GM21529 (cell line): Measurements from ENCODE around the gene SENP8.

Experiments used
- ATAC-seq: cut with Tn5 transposase; IDR thresholded peaks from one replicate; pipeline ENCODE4 v1.9.1; 2021; ENCODE audit not compliant: unreplicated experiment

The SENP8 gene

DNA sequence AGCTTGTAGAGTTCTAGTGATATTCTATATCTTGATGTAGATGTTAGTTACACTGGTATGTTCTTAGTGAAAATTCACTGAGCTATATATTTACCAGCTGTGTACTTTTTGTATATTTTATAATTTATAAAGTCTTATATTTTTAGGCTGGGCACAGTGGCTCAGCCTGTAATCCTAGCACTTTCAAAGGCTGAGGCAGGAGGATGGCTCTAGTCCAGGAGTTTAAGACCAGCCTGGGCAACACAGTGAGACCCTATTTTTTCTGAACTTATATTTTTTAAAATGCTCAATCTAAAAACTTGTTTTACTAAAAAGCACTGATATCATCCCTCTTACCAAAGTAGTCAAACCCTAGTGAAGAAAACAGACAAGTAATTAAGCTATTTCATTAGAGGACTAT lies 5.4 kb upstream of the SENP8 start:
- ATAC-seq: no peak

- ATAC-seq: no peak
Observed at GRCh38 chr15:72113347-72114031, 4.7 kb upstream of the SENP8 start.

GRCh38 chr15:72116731-72117485 lies 1.3 kb upstream of the SENP8 start:
- ATAC-seq: no peak

DNA sequence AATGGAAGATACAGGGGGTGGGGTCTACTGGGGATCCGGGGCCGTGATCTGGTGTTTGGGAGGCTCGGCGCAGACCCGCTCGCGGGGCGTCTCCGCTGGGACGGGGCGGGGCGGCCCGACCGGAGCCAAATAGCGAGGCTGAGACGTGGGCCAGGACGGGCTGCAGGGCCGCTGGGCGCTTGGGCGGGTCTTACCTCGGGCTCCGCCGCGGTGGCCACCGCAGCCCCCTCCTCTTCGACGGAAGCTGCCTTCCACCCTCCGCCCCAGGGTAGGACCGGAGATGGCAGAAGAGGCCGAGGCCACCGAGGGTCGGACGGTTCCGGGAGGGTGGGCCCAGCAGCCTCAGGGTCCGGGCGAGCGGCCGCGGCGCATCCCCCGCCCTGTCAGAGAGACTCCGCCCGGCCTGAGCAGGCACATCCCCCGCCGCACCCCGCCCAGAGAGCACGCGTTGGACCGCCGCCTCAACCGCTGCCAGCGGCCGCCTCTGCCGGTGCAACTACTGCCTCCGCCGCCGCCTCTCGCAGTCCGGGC lies 652 bp upstream of the SENP8 start:
- peak; percentile 66 for ATAC-seq

DNA sequence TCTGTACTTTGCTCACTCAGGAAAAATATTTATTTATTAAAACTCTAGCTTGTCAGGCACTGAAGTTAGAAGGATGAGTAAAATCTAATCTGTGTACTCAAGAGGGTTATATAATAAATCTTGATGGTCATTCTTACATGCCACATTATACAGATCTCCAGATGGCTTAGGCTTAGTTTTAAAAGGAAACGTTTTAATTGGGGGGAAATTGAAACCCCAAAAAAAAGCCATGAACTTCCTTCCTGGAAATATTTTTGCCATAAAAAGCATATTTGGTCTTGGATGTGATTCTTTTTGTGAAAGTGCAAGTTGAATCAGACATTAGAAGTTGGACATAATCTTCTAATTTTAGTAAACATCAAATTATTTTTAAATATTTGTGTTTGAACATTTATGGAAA lies 6.0 kb downstream of the SENP8 start:
- ATAC-seq: no peak

DNA sequence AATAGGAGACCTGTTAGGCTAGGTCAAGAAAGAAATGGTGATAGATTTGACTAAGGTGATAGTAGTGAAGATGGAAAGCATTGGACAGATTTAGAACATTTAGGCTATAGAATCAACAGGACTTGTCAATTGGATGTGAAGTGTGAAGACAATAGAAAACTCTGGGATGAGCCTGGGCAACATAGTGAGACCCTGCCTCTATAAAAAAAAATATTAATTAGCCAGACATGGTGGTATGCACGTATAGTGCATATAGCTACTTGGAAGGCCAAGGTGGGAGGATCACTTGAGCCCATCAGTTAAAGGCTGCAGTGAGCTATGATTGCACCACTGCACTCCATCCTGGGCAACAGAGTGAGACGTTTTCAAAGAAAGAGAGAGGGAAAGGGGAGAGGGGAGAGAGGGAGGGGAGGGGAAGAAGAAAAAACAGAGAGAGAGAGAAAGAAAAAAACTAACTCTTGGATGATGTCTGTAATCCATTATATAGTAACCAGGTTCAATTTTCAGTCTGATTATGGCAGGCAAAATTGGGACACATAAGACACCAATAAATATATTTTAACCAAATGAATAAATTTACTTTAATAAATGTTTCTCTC lies 9.6 kb downstream of the SENP8 start:
- no peak for ATAC-seq

DNA sequence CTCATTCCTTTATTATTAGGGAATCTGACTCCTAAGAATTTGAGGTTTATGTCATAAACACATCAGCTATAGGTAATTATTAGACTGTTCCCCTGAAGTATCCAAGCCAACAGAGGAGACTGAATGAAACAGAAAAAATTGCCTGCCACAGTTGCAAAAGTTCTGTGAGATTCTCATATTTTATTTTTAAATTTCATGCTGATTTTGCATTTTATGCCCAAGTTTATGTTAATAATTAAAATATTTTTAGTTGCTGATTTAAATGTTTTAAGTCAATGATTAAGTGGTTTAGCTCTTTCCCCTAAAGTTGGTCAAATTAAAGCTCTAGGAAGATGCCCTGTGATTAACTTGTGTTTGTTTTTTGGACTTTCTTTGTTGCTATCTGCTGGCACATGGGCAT lies 10.2 kb downstream of the SENP8 start:
- no peak for ATAC-seq

- ATAC-seq: no peak
Observed at GRCh38 chr15:72130272-72130671, 12.1 kb downstream of the SENP8 start.

GRCh38 chr15:72131922-72132321 lies 13.7 kb downstream of the SENP8 start:
- no peak for ATAC-seq

- ATAC-seq: no peak
Observed at GRCh38 chr15:72133211-72133610, 15.0 kb downstream of the SENP8 start.

DNA sequence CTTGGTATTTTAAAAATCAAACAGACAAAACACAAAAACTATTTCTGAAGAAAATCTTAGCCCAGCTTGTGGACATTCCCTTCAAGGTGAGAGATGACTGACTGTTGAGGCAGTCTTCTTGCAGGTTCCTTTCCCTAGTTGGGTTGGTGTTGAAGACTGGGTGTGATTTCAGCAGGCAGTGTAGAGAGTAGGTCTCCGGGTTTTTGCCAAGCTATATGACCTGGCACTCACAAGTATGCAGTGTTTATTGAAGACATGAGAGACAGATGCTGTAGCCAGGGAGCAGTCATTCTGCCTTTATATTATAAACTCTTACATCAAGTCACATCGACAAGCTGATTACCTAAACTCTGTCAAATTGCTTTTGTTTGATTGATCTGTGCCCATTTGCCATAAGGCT lies 17.5 kb downstream of the SENP8 start:
- ATAC-seq: no peak

GRCh38 chr15:72136170-72137051 lies 18.2 kb downstream of the SENP8 start:
- no peak for ATAC-seq

GRCh38 chr15:72139667-72140066 lies 21.5 kb downstream of the SENP8 start:
- no peak for ATAC-seq

GRCh38 chr15:72140088-72140487 lies 21.9 kb downstream of the SENP8 start:
- no peak for ATAC-seq

GRCh38 chr15:72141171-72142084 lies 23.2 kb downstream of the SENP8 start:
- ATAC-seq: peak; percentile 100

DNA sequence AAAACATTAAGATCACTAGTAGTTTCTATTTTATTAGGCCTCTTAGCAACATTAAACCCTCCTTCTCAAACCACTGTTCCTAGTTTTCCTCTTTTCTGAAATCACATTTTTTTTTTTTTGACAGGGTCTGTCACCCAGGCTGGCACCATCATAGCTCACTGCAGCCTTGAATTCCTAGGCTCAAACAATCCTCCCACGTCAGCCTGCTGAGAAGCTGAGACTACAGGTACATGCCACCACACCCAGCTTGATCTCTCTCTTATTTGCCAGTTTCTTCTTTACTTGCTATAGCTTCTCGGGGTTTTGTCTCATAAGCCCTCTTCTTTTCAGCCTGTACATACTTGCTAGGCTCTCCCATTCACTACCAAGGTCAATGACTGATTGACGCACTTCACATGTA lies 28.0 kb downstream of the SENP8 start:
- ATAC-seq: no peak

GRCh38 chr15:72146934-72147333 lies 28.7 kb downstream of the SENP8 start:
- no peak for ATAC-seq

DNA sequence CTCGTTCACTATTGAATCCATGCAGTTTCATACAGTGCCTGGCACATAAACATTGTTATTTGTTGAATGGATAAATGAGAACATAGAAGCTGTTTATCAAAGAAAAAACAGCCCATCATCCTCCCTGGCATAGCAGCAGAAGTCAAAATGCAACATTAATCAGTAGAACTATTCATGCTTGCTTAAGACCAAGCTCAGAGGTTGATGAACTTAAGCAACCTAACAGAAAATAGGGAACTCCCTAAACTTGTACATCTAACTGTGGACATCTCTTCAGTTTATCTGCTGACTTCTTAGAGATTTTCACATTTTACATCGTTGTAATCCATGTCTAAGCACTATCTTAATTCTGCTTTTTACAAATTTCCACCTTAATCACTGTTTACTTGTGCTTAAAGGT lies 29.2 kb downstream of the SENP8 start:
- ATAC-seq: no peak

DNA sequence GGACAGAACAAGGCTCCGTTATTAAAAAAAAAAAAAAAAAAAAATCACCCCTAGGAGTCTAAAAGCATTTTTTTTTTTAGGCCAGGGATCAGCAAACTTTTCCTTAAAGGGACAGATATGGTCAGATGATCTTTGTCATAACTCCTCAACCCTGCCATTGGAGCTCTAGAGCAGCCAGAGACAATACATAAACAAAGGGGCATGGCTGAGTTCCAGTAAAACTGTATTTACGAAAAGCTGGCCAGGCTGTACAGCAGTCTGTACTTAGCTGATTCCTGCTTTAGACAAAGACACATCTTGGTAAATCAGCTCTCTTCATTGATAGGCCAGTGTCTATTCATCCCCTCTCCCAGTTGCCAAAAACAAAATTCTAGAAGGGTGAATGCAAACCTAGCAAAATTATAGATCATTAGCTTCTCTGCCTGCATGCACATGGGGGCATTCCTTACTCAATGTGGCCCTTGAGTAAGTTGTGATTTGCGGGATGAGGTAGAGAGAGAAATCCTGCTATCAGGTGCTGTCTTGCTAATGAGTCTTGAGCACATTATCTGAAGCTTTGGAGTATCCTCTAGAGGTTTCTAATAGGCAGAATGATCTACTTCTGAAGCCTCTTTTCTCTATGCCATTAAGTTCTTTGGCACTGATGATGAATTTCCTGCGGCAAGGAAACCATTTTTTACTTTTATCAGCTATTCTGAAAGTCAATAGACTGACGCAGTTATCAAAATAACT lies 35.2 kb downstream of the SENP8 start:
- no peak for ATAC-seq
